NCI-H2171 (cell line): ENCODE results near the gene EXPH5.

Experiments
- DNase-seq: peaks from one replicate; lab custom pipeline; 2025; lab: John Stamatoyannopoulos, UW

The EXPH5 gene

DNA sequence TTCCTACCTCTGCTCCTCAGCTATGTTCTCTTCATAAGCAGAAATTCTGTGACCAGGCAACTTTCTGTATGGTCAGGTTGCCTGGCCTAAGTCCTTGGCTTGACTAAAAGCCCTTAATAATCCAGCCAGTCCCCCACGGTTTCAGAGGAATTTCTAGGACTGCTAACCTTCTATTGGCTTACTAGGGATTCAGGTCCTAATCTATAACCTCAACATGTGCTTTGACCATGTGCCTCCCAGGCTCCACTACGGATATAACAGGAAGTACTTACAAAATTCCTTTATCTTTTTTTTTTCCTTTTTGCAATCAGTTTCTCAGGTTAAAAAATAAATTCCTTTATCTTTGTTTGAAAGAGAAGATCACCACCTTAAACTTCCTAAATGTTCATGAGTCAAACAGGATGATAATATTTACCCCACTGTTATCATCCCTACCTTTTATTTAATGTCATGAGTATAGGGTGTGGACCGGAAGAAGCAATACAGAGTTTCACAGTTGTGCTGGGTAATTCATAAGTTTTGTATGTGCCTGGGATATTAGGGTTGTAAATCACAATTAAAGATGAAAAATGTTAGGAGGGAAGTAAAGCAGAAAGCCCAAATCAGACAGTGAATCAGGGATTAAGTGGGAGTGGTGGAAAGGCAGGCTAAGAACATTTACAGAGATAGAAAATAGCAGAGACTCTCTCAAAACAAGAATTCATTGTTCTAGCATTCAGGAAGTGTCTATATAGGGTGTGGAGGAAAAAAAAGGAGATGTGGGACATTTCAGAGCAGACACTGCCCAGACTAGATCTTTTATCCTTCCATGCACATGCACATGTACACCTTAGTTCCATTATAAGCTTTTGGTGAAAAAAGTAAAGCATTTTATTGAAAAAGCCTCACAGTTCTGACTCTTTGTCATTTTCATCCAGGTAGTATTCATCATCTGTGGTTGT is 84.6 kb downstream of the EXPH5 start:
- no peak for DNase-seq

DNA sequence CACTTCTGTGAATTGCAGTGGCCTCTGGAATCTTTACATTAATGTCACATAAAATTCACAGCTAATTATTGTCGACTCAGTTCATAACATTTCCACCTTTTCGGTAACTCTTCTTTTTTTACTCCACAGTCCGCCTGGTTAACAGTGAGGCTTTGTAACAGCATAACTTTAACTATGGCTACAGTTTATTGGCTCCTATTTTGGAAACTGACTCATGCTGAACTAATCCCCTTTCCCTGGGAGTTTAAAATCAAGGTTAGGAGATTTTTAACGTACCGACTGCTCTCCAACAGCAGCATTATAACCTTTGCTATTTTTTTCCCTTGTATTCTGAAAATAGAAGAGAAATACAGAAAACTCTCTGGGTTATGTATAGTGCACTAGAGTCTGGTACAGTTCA is 92.2 kb downstream of the EXPH5 start:
- no peak for DNase-seq

DNA sequence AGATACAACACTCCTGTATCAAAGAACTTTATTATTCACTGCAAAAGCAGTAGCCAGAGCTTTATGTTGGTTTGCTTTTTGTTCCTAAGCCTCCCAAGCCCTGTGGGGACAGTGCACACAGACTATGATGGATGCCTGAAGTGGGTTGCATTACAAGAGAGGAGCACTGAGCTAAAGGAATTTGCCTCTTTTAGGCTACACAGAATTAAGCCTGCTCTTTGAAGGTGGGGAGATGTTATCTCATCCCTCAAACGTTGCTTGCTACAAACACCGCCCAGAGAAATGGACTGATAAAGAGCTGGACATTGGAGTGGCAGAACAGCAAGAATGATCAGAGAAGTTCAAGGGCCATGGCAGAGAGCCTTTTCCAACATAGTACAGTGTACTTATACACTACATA is 92.8 kb downstream of the EXPH5 start:
- no peak for DNase-seq

DNA sequence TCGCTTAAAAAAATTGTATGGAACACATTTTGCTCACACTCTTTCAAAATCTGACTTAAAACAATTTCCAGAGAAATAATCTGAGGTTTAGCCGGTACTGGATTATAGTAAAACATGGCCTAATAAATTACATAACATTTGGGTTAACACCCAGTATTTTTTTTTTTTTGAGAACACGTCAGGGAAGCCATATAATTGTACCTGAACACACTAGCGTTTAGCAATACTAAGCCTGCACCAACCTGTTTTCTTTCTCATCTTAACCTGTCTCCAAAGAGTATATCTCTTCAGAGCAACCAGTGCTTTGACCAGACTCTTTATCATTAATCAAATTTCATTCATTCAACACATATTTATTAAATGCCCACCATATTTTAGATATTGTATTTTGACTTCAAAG is 93.4 kb downstream of the EXPH5 start:
- DNase-seq: no peak

DNA sequence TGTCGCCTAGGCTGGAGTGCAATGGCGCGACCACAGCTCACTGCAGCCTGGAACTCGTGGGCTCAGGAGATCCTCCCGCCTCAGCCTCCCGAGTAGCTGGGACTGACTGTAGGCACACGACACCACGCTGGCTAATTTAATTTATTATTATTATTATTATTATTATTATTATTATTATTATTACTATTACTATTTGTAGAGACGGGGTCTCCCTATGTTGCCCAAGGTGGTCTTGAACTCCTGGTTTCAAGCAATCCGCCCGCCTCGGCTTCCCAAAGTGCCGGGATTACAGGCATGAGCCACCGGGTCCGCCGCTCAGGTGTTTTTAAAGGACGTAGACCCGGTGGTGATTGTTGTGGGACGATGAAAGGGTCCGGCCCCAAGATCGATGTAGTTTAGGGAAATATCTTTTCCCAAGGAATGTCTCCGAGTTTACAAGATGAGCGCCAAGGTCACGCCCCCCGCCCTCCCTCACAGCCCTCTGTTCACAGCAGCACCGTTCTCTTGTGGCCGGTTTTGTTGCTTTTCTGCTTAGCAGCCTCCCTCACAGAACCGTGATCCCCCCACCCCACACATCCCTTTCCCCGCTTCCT is 94.7 kb downstream of the EXPH5 start:
- DNase-seq: no peak

GRCh38 chr11:108498046-108498815 is 95.3 kb downstream of the EXPH5 start, which contains the start of gene POGLUT3:
Gene POGLUT3 (minus strand): TSS chr11:108498384. CDS start chr11:108498366, 18 bp downstream.
- peak; percentile 54 for DNase-seq

- DNase-seq: peak; percentile 30
Observed at GRCh38 chr11:108497317-108498045, 96.1 kb downstream of the EXPH5 start.

DNA sequence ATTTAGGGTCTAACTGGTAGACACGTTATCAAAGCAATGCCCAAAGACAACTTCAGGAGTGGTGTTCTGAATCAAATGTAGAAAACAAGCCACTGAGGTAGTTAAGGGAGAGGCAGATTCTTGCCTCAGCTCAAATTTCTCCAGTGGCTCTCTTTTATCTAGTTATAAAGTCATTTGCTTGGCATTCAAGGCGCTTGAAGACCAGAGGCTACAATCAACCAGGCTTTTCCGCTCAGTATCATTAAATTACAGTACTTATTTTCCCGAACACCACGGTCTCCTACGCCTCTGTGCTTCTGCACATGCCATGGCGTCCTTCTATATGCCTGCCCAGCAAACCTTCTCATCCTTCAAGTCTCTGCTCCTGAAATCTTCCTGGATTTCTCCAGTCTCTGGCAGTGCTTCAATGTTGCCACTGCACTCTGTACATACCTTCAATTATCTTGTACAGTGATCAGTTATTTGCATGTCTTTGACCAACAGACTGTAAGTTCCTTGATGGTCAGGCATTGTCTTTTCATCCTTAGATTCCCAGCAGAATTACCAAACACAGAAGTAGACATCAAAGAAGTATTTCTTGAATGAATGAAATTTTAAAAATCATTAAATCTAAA is 96.8 kb downstream of the EXPH5 start:
- no peak for DNase-seq

- DNase-seq: no peak
Observed at GRCh38 chr11:108495326-108495725, 98.2 kb downstream of the EXPH5 start.

GRCh38 chr11:108494182-108494581 is 99.4 kb downstream of the EXPH5 start:
- DNase-seq: no peak

DNA sequence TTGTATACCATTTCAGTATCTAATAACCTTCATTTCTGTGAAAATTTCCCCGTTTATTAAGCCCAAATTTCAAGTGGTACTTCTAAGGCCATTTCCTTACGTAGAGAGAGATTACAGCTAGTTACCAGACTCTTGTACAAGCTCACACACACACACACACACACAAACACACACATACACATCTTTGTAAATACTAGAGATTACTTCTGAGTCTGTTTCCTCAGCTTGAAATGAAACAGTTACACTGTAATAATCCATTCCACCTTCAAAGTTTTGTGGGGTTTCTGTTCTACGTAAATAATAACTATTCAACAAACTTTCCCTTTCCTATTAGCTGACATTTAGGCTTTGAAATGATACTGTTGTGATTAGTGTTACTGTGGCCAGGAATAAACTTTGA is 101.6 kb downstream of the EXPH5 start:
- DNase-seq: no peak

GRCh38 chr11:108486828-108487227 is 106.7 kb downstream of the EXPH5 start:
- DNase-seq: no peak

DNA sequence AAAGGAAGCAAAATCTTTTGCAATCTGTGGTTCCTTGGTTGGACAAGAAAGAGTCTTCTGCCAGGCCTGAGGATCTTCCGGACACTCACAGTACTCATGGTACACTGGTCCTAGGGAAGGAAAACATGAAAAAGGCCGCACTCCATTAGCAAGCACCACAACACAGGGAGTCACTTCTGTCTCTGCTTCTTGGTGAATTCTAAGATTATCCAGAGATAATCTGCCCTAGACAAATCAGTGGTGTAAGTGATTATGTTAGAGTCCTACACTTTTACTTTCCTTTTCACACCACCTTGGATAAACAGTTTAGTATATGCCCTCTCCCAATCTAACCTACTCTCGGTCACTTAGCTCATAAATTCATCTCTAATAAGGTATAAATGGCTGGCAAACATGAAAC is 107.2 kb downstream of the EXPH5 start:
- DNase-seq: no peak

DNA sequence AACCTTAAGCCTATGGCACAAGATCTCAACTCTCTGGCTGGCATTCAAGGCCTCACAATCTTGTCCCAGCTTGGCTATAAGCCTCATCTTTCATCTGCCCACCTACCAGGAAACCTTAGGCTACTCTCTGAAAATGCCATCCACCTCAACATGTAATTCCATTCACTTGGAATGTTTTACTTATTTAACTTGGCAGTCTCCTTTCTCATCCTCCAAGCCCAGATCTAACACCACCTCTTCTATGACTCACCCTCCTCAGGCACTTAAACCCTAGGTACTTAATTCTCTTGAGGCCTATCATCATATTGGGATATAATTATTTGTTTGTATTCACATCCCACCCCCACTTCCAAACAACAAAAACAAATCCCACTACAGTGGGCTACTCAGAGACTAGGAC is 110.4 kb downstream of the EXPH5 start:
- no peak for DNase-seq

DNA sequence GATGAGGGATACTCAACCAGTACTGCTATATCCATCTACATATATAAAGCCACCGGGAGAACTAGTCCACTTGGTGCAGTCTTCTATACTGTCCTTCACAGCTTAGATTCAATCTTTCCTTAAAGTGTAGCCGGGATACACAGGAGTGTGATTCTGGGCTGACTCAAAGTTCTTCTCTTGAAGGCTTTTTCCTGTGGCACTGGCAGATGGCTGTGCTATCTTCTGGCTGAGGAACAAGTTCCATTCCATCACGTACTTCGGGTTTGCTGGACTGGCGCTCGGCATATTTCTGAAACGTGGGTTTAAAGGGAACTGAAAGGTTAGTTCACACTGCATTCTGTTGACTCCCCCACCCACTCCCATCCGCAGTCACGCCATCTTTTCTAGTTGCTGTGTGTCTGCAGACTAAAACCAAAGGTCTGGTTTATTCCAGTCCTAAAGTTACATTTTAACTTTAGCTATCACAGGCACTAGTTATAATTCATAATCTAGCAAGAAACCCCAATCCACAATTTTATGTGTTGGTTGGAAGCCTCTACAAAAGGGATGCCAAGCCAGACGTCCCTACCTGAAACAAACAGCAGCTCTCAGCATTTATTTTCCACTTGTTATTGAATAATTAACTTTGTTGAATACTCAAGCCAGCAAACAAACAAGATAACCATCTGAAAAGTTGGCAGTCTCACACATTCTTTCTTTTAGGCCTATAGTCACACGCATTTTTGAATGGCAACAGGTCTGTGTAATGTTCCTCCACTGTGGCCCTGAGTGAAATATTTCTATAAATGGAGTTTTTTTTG is 118.7 kb downstream of the EXPH5 start:
- DNase-seq: no peak

- no peak for DNase-seq
Observed at GRCh38 chr11:108472681-108473080, 120.9 kb downstream of the EXPH5 start.

DNA sequence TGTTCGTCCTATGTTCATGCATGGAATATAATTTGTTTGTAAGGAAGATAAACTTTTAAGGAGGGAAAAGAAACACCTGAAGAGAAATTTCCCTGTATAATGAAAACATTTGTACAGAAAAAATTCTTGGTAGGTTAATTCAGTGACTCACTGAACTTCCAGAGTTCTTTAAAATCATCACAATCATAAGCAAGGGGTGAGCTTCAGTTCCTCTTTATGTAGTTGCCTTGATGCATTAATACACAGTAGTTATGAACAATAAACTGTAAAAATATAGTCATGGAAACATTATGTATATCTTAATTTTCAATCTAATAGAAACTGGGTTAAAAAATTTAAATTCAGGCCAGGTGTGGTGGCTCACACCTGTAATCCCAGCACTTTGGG is 125.1 kb downstream of the EXPH5 start:
- no peak for DNase-seq

DNA sequence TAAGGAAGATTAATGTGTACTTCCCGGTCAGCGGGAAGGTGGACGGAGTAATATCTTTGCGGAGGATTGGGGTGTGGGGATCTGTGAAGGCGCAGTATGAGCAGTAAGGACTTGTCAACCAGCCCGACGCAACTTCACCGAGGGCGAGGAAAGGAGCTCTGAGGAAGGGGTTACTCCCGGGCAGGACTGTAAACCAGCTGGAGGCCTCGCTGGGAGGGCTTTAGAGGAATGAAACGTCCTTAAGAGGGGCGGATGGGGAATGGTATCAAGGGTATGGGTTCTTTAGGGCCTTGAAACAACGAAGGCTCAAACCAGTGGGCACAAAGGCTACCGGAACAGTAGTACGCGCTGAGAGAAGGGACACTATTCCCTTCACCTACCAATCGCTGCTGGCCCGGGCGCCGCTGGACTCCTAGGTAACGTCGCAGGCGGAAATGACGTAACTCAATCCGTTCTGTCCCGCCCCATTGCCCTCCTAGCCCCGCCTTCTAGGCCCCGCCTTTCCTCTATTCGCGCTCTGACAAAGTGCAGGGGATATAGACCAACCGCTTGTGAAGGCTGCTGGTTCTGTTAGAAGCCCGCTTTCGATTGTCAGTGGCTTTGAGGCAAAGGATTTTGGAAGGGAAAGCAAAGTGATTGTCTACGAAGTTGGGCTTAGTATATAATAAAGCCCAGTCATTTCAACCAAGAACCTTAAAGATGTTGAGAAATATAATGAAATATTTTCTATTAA is 126.3 kb downstream of the EXPH5 start, which contains the start of gene C11orf65:
Gene C11orf65, minus strand, starts transcription at position 439 of the 733 bp plus-strand sequence. CDS start 5,970 bp downstream, outside the sequence.
- peak; percentile 97 for DNase-seq

DNA sequence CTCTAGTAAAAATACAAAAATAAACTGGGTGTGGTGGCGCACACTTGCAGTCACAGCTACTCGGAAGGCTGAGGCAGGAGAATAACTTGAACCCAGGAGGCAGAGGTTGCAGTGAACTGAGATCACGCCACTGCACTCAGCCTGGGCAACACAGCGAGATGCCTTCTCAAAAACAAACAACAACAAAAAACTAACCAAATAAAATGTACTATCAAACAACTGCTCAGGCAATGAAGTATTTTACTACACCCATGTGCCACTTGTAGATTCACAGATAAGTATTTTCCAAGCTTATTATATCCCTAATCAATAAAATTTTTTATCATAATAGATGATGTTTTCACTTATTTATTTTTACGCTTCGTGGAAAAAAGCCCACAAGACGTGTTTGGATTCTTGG is 127.2 kb downstream of the EXPH5 start:
- no peak for DNase-seq
